ENCODE data around the gene STEAP1B.
"Not testable (repeated sequence)": the region's sequence is repeated elsewhere in the genome, so short reads cannot be mapped to it uniquely, and the experiment has no call there.

STEAP1B gene

DNA sequence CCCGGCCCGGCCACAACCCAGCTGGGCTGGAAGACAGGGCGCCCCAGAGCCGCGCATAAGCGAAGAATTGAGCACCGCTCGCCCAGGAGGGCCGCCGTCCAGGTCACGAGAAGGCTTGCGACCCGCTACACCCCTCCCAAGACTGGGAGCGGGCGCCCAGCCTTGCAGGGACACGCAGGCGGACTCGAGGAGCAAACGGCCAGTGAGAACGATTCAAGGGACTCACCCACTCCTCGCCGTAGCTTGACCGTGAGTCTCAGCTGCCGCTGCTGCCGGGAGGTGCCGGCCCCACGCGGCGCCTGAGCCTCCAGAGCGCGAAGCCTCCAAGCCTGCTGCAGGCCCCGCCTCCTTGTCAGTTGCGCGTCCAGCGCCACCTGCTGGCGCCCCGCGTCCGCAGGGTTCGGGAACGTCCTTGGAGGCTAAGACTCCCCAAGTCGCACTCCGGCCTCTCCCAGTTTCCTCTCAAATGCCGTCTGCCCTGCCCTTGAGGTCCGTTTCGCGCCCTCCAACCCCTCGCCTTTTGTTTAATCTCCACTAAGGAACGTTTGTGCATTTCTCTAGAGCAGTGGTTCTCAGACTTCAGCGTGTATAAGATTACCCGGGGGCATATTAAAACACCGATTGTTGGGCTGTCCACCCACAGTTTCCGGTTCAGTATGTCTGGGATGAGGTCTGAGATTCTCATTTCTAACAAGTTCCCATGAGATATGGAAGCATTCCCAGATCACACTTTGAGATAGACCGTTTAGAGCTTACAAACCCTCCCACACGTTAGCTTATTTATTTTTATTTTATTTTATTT, at the start of gene STEAP1B:
STEAP1B (minus strand) TSS at position 301 of the 802 bp plus-strand sequence. CDS start 5,333 bp downstream, outside the sequence.
- DNase-seq (ENCODE audit: low spot score) = peak; percentile 85

DNA sequence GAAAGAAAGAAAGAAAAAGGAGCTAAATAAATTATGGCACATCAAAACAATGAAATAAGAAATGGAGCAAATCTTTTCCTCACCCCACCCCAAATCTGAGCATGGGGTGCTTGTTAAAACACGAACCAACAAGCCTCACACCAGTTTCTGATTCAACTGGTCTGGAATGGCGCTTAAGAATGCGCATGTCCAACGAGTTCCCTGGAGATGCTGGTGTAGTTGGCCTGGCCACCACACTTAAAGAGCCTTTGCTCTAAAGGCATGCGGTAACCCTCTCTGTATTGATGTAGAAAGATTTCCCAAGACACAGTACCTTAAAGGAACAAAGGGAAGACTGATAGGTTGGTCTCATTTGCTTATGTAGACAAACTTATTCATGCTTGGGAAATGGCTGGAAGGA, 49.1 kb upstream of the STEAP1B start:
- DNase-seq (ENCODE audit: low spot score) = no peak

DNA sequence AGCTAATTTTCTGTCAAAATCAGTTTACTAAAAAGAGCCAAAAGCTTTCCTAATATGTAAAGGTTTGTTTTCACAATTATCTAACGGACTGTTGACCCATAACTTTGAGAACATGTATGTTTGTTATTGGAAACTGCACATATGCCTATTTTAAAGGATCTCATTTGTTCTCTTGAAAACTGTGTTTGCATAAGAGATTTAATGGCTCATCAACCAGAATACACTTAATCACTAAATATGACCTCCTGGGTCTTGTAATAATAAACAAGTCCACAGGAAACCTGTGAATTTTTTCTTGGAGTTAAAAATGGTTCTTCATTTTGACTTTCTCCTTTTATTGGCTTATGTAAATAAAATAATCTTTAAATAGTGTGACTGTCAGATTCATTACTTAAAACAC, 48.3 kb upstream of the STEAP1B start:
- DNase-seq (ENCODE audit: low spot score) = no peak

DNA sequence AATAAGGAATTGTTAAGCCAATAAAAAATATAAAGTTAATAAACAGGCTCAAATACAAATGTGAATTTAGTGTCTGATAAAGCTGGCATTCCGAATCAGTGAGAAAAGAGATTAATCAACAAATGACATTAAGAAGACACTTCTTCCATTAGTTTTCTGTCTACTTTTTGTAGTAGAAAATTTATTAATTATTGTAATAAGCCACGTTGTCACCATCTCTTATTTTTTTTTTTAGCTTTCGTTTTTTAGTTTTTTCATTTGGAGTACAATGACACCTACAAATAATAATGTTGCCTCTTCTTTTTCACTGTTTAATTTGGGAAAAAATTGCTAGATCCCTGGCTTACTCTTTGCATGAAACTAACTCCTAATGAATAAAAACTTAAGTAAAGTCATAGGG, 46.8 kb upstream of the STEAP1B start:
- DNase-seq (ENCODE audit: low spot score) = no peak

DNA sequence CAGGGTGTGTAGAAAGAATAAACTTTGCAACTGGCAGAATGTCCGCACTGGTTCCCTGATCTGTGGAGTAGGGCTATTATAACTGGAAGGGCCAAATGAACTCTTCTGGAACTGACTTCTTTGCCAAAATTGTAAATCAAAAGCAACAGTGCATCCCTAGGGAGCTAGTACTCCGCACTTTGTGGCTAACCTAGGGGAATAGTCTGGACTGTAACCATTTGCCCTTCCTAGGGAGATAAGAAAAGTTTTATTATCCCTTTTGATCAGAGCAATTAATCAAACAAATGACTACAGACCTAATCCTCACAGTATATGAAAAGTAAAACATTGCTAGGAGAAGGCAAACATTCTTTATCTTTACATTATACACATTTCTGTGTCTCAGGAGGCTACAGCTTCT, 45.5 kb upstream of the STEAP1B start:
- no peak for DNase-seq (ENCODE audit: low spot score)

DNA sequence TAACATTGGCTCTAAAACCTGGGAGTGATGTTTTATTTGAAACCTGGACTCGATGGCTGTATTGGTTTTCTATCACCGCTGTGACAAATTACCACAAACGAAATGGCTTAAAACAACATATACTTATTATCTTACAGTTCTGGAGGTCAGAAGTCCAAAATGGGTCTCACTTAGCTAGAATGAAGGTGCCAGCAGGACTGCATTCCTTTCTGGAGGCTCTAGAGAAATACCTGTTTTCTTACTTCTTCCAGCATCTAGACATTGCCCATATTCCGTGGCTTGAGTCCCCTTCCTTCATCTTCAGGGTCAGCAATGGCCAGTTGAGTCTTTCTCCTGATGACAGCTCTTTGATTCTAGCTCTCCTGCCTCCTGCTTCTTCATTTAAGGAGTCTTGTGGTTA, 44.3 kb upstream of the STEAP1B start:
- no peak for DNase-seq (ENCODE audit: low spot score)

DNA sequence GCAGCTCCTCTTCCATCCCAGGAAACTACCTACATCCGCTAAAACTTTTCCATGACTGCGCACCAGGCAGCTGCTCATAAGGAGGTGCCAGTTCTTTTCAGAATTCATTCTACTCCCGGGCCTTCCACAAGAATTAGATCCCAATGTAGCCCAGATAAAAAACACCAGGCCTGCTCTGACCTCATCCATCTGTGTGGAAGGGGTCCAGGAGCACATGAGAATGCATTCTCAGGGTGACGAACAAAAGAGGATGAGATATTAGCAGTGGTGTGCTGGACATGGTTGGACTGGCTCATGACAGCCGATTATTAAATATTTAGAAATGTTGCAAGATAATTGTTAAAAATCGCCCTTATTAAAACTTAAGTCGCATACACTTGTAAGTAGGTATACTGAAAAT, 43.2 kb upstream of the STEAP1B start:
- no peak for DNase-seq (ENCODE audit: low spot score)

DNA sequence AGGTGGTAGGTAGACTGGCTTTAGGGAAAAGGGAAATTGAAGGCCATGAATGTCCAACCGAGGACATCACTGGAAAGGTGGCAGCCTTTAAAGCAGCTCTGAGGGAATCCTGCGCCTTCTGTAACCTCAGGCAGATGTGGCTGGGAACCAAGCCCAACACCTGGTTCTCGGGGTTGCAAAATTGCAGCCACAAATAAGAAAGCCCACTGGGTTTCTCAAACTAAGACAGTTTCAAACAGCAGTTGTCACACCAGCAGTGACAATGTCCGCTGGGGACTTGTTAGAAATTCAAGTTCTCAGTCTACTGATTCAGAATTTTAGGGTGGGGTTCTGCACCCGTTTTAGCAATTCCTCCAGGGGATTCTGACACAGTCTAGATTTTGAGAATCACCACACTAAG, 42.7 kb upstream of the STEAP1B start:
- no peak for DNase-seq (ENCODE audit: low spot score)

DNA sequence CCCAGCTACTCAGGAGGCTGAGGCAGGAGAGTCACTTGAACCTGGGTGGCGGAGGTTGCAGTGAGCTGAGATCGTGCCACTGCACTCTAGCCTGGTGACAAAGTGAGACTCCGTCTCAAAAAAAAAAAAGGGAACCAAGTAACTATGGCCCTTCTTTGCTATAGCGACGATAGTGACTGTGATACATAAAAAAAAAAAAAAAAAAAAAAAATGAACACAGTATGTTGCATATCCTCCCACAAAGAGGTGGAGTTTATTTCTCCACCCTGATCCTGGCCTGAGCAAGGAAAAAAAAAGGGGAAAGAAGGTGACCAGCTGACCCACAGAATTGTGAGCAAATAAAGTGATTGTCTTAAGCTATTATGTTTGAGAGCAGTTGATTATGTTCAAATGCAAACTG, 42.3 kb upstream of the STEAP1B start:
- DNase-seq (ENCODE audit: low spot score) = no peak

DNA sequence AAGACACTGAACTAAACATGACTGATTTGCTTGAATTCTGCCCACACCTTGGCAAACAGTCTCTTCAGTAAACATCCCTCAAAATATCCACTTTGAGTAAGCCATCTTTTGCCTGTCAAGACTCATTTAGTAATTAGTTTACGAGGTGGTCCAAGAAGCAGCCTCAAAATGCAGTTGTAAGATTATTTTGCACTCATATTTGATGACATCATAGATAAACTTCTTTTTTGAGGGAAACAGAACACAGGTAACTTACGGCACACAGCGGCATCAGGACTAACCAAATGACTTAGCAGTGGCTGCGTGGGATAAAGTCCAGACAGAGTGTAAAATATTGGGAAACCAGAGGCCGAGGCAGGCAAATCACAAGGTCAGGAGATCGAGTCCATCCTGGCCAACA, 41.8 kb upstream of the STEAP1B start:
- no peak for DNase-seq (ENCODE audit: low spot score)

DNA sequence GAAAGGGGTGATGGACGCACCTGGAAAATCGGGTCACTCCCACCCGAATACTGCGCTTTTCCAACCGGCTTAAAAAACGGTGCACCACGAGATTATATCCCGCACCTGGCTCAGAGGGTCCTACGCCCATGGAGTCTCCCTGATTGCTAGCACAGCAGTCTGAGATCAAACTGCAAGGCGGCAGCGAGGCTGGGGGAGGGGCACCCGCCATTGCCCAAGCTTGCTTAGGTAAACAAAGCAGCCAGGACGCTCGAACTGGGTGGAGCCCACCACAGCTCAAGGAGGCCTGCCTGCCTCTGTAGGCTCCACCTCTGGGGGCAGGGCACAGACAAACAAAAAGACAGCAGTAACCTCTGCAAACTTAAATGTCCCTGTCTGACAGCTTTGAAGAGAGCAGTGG, 28.5 kb upstream of the STEAP1B start:
- DNase-seq (ENCODE audit: low spot score) = not testable (repeated sequence)

DNA sequence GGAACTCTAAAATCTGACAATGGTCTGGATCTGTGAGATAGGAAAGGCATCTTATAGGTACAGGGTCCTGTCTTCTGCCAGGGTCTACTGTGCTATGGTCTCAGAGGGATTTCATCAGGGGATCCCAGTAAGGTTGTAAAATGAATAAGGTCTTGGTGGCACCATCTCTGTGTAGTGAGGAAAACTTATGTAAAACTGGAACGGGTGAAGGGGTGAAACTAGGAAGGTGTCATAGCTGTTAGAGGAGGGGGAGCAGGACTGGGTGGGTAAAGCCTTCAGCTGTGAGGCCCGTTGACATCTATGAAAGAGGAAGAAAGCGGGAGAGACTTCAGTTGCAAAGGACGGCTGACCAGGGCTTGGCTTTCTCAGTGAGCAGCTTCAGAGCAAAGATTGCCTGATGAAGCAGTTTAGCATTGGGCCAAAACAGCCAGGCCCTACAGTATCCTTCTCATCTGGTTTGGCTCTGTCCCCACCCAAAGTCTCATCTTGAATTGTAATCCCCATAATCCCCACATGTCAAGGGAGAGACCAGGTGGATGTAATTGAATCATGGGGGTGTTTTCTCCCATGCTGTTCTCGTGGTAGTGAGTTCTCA, 24.5 kb upstream of the STEAP1B start:
- not testable (repeated sequence) for DNase-seq (ENCODE audit: low spot score)

DNA sequence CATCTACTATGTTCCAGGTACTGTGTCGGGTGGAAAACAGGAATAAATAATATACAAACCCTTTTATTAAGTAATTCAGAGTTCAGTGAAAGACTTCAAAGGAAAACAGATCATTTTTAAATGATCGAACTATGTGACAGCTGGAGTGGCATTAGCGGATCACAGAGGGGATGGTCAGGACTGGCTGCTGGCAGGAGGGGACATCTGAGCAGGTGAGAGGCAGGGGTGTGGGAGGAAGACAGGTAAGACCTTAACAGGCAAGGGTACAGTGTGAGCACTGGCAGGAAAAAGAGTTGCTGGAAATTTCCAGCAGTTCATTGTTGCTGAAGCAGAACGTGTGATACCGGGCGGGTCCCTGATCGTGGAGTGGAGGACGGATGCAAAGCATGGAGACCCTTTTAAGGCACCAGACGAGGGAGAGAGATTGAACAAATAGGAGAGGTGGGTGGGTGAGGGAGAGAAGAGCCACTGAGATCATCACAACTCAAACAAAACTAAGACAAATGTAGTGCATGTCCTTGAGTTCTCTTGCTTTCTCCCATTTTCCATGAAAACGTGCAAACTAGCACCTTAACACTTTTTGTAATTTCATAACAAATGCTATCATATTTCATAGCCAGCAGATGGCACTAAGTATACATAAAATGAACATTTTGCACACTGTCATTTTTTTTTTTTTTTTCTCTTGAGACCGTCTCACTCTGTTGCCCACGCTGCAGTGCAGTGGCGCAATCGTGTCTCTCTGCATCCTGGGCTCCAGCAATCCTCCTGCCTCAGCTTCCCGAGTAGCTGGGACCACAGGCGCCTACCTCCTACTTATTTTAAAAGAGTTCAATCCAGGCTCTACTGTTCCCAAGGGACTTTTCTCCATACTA, 23.7 kb upstream of the STEAP1B start:
- peak; percentile 63 for DNase-seq (ENCODE audit: low spot score)

DNA sequence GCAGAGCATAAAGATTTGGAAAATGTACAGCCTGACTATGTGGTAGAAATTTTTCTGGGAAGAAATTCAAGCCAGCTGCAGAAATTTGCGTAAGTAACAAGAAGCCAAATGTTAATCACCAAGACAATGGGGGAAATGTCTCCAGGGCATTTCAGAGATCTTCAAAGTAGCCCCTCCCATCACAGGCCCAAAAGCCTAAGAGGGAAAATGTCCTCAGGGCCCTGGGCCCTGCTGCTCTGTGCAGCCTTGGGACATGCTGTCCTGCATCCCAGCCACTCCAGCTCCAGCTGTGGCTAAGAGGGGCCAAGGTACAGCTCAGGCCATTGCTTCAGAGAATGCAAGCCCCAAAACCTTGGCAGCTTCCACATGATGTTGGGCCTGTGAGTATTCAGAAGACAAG, 19.6 kb upstream of the STEAP1B start:
- DNase-seq (ENCODE audit: low spot score) = not testable (repeated sequence)

DNA sequence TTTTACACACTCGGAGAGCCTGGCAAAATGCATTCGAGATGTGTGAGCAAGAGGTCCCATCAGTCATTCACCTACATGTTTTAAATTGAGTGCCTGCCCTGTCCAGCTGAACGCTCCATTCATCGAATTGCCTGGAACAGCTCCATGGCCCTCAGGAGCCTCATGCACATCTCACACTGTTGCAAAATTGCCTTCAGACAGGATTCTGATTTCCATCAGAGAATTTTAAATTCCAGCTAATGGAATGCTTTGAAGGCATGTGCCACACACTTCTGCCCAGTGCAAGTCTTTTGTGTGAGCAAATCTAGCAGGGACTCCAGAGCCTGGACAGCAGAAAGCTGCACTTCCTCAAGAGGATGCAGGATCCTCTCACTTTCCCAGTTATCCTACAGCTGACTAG, 17.0 kb upstream of the STEAP1B start:
- not testable (repeated sequence) for DNase-seq (ENCODE audit: low spot score)

DNA sequence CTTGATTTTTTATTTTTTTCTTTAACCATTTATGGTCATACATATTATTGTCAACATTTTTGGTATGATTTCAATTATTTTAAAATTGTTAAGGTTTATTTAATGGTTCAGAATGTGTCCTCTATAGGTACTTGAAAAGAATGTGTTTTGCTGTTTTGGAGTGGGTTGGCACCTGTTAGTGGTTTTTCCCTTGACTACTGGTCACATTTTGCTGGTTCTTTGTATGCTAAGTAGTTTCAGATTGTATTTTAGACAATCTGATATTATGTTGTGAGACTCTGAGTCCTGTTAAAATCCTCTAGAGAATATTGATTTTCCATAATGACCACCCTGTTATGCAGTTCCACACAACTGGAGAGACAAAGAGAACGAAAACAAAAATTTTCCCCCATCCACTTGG, 15.0 kb upstream of the STEAP1B start:
- DNase-seq (ENCODE audit: low spot score) = not testable (repeated sequence)

DNA sequence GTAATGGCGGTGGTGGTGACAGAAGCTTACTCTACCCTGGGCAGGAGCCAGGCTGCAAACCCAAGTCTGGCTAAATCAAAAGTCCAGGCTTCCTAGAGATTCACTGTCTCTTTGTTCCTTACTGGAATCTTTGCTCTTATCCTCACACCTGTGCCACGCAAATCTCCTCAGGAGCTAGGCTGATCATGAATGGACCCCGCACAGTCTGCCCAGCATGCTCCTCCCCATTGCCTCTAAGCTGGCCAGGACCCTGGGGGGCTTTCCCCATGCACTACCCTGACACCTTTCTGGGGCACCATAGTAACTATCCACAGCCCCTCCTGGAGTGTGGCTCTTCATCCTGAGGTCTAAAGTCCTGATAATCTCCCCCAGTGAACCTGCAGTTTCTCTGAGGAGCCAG, 7.3 kb upstream of the STEAP1B start:
- DNase-seq (ENCODE audit: low spot score) = not testable (repeated sequence)

DNA sequence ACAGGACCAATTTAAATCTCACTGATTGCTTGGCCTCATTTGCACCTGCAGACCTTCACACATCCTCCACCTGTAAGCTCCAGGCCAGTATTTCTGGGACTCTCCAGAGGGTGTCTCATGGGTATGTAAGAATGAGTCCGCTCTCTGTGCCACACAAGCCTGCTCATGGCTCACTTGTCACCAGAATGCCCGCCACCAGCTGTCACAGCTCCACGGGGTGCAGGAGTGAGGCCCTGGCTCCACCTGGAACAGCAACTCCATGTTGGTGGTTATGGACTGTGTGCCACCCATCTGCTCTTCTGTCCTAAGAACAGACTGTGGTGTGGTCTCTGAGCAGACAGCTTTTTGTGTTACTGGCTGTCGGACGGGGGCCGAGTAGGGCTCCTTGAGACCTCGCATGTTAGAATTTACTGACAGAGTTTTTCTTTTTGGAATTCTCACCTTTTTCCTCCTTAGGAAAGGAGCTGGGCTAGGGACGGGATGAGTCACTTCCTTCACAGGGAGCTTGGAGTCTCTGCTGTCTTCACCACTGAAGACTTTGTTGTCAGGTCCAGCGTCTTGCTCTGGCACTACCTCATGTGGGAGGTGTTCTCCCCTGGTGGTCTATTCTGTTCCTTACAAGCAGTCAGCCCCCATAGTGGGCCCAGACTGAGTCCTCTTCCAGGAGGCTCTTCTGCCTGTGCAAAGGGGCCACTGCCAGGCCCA, 6.5 kb upstream of the STEAP1B start:
- not testable (repeated sequence) for DNase-seq (ENCODE audit: low spot score)

DNA sequence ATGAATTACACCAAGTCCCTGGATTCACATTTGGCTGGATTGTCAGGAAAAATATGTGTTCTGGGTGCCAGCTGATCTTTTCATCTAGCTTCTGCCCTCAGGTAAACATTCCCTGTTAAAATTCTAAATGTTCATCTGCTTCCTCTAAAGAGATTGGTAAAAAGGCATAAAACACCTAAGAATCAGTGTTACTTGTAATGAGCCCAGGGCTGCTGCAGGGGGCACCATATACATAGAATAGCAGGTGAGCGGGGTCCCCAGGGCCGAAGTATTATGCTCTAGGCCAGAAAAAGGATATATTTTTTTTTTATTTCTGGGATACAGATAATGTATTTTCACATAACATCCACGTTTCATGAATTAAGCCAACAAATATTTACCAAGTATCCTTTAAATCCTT, 4.5 kb upstream of the STEAP1B start:
- DNase-seq (ENCODE audit: low spot score) = not testable (repeated sequence)

DNA sequence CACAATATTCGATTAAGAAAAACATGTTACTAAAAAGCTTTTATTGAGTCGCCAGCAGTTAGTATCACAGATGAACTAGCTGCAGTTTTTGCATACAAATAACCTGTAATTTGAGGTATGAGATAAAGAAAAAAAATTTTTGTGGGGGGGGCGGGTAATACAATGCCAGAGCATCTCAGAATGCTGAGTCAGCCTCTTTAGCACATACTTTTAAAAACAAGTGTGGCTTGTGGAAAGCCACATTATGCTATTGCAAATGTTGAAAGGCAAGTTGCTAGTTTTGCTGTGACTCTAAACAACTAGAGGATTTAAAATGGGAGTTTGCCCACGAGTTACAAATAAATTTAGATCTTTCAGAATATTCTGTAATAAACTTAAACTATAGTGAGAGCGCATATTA, 2.1 kb upstream of the STEAP1B start:
- DNase-seq (ENCODE audit: low spot score) = not testable (repeated sequence)

DNA sequence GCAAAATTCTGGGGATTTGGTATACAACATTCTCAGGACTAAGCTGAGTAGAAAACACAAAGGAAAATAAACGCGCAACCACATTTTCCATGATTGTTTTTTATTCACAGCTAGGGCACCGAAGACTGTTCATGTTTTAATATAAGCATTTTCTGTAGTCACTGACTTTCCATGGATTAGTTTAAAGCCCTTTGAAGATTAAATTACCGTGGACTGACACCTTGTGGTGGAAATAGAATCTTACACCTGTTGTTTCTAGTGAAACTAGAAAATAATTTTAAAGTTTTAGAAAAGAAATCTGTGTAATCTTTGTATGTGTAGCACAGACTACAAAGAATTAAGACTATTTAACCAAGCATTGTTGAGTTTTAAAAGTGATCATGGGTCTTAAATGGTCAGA, 1.3 kb upstream of the STEAP1B start:
- DNase-seq (ENCODE audit: low spot score) = peak; percentile 51

DNA sequence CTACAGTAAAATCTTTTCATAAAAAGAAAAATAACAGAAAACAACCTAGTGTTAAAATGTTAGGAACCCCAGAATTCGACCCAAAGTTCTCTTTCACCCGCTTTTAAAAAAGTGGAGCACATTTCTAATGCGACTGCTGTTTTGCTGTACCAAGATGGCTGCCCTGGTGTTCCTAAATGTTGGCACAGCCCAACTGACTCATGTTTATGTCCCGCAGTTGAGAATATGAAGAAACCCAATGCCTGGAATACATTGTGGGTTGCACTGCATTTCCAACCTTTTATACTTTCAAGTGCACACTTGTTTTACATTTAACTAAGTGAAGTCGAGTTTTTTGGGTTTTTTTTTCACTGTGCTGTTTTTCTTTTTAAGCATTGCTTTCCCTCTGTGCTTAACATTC, 944 bp downstream of the STEAP1B start:
- no peak for DNase-seq (ENCODE audit: low spot score)
